Adipocyte (in vitro differentiated cells): ENCODE results near the gene TEX9.
"Not testable (repeated sequence)": the region's sequence is repeated elsewhere in the genome, so short reads cannot be mapped to it uniquely, and the experiment has no call there.

Experiments used
- DNase-seq: peaks from one replicate; pipeline ENCODE4 v3.0.0-alpha.2; 2015; ENCODE audit warnings: low read depth
- H3K27me3 ChIP-seq: replicated peaks from 2 replicates; pipeline ENCODE4 v1.7.0; 2013; ENCODE audit warnings: mild to moderate bottlenecking, low read length, moderate library complexity; ENCODE audit not compliant: control insufficient read depth, insufficient read depth
- H3K36me3 ChIP-seq: 2 replicates; pipeline ENCODE4 v1.7.0; 2013; ENCODE audit warnings: low read length, mild to moderate bottlenecking, moderate library complexity; ENCODE audit not compliant: control insufficient read depth, insufficient read depth, severe bottlenecking
- H3K4me1 ChIP-seq: 2 replicates; pipeline ENCODE4 v1.7.0; 2013; ENCODE audit warnings: mild to moderate bottlenecking, low read length, moderate library complexity; ENCODE audit not compliant: control insufficient read depth, insufficient read depth
- H3K4me3 ChIP-seq: 2 replicates; pipeline ENCODE4 v1.7.0; 2013; ENCODE audit warnings: mild to moderate bottlenecking, low read length, moderate library complexity
- H3K9ac ChIP-seq: 2 replicates; pipeline ENCODE4 v1.7.0; 2013; ENCODE audit warnings: mild to moderate bottlenecking, low read length, moderate library complexity
- H3K9me3 ChIP-seq: 2 replicates; pipeline ENCODE4 v1.7.0; 2013; ENCODE audit warnings: mild to moderate bottlenecking, low read length, moderate library complexity; ENCODE audit not compliant: control insufficient read depth

TEX9 gene

GRCh38 chr15:56399209-56399608, 34.0 kb downstream of the TEX9 start:
- not testable (repeated sequence) for DNase-seq, H3K27me3 ChIP-seq, H3K4me1 ChIP-seq, H3K9me3 ChIP-seq, H3K4me3 ChIP-seq, H3K9ac ChIP-seq, H3K36me3 ChIP-seq

GRCh38 chr15:56410721-56411120, 45.5 kb downstream of the TEX9 start:
- Histone ChIP-seq H3K36me3 (no peaks in the 10 kb centered on the region), H3K4me3 (no peak overlapping the region), H3K9me3 (no peaks in the 10 kb centered on the region), H3K4me1 (no peaks in the 10 kb centered on the region), H3K27me3 (no peaks in the 10 kb centered on the region), H3K9ac (no peak overlapping the region)
- no peak for DNase-seq

GRCh38 chr15:56411122-56411749, 46.0 kb downstream of the TEX9 start:
- no peak overlapping the region for H3K4me3 ChIP-seq
- H3K36me3 ChIP-seq, result no peaks in the 10 kb centered on the region
- H3K4me1 ChIP-seq, result no peaks in the 10 kb centered on the region
- H3K9ac ChIP-seq, result no peak overlapping the region
- H3K27me3 ChIP-seq, result no peaks in the 10 kb centered on the region
- DNase-seq, result peak; percentile 3
- no peaks in the 10 kb centered on the region for H3K9me3 ChIP-seq

GRCh38 chr15:56413114-56413733, 48.0 kb downstream of the TEX9 start:
- H3K4me1 ChIP-seq, H3K4me3 ChIP-seq, H3K36me3 ChIP-seq, H3K27me3 ChIP-seq, DNase-seq, H3K9ac ChIP-seq, H3K9me3 ChIP-seq: not testable (repeated sequence)

GRCh38 chr15:56425276-56425675, 60.0 kb downstream of the TEX9 start:
- Histone ChIP-seq H3K4me3 (no peak overlapping the region), H3K9ac (no peak overlapping the region), H3K27me3 (no peaks in the 10 kb centered on the region), H3K9me3 (peaks cover 3% of the 10 kb centered on the region), H3K36me3 (no peaks in the 10 kb centered on the region), H3K4me1 (peaks cover 9% of the 10 kb centered on the region)
- no peak for DNase-seq

- no peak overlapping the region for H3K9ac ChIP-seq
- no peak for DNase-seq
These were observed 60.8 kb downstream of the TEX9 start for GRCh38 chr15:56425976-56426375.

GRCh38 chr15:56428821-56429458, 63.7 kb downstream of the TEX9 start:
- peaks cover 3% of the 10 kb centered on the region for H3K9me3 ChIP-seq
- DNase-seq, result peak; percentile 68
- no peaks in the 10 kb centered on the region for H3K27me3 ChIP-seq
- no peak overlapping the region for H3K4me3 ChIP-seq
- no peaks in the 10 kb centered on the region for H3K36me3 ChIP-seq
- peaks cover 14% of the 10 kb centered on the region for H3K4me1 ChIP-seq
- no peak overlapping the region for H3K9ac ChIP-seq

More at GRCh38 chr15:56425976-56426375, 60.8 kb downstream of the TEX9 start:
- peak overlapping the region; percentile 11 for H3K4me3 ChIP-seq
- H3K4me1 ChIP-seq, result peaks cover 9% of the 10 kb centered on the region
- H3K27me3 ChIP-seq, result no peaks in the 10 kb centered on the region
- H3K36me3 ChIP-seq, result no peaks in the 10 kb centered on the region
- peaks cover 3% of the 10 kb centered on the region for H3K9me3 ChIP-seq

GRCh38 chr15:56432304-56432703, 67.1 kb downstream of the TEX9 start:
- H3K4me1 ChIP-seq, result peaks cover 5% of the 10 kb centered on the region
- H3K4me3 ChIP-seq, result no peak overlapping the region
- DNase-seq, result no peak
- no peaks in the 10 kb centered on the region for H3K36me3 ChIP-seq
- H3K9me3 ChIP-seq, result no peaks in the 10 kb centered on the region
- H3K9ac ChIP-seq, result no peak overlapping the region
- H3K27me3 ChIP-seq, result no peaks in the 10 kb centered on the region

- no peaks in the 10 kb centered on the region for H3K36me3 ChIP-seq
- H3K9me3 ChIP-seq, result no peaks in the 10 kb centered on the region
- no peak overlapping the region for H3K9ac ChIP-seq
- no peak overlapping the region for H3K4me3 ChIP-seq
- DNase-seq, result no peak
- no peaks in the 10 kb centered on the region for H3K4me1 ChIP-seq
- H3K27me3 ChIP-seq, result no peaks in the 10 kb centered on the region
These were observed 75.1 kb downstream of the TEX9 start for GRCh38 chr15:56440214-56440770.

GRCh38 chr15:56442354-56442753, 77.1 kb downstream of the TEX9 start:
- Histone ChIP-seq H3K36me3 (no peaks in the 10 kb centered on the region), H3K9ac (no peak overlapping the region), H3K4me1 (no peaks in the 10 kb centered on the region), H3K27me3 (no peaks in the 10 kb centered on the region), H3K9me3 (no peaks in the 10 kb centered on the region), H3K4me3 (no peak overlapping the region)
- no peak for DNase-seq

- no peaks in the 10 kb centered on the region for H3K27me3 ChIP-seq
- DNase-seq, result no peak
- H3K9me3 ChIP-seq, result no peaks in the 10 kb centered on the region
These were observed 80.5 kb downstream of the TEX9 start for GRCh38 chr15:56445746-56446145.

More at GRCh38 chr15:56445746-56446145, 80.5 kb downstream of the TEX9 start:
- no peak overlapping the region for H3K9ac ChIP-seq
- H3K4me1 ChIP-seq, result no peaks in the 10 kb centered on the region
- H3K36me3 ChIP-seq, result no peaks in the 10 kb centered on the region
- H3K4me3 ChIP-seq, result no peak overlapping the region
